PFSK-1 (cell line): ENCODE data around the gene H19. TPM values are rescaled to one million over a fixed set of nuclear protein-coding genes. Genes with fewer than 3 reads are reported as not detected.

Source experiments
- FOXP2 ChIP-seq: optimal IDR thresholded peaks from 2 replicates; pipeline ENCODE3; 2011; ENCODE audit warnings: borderline replicate concordance, control low read depth, inconsistent platforms; ENCODE audit not compliant: insufficient read depth; ENCODE audit errors: extremely low read length, extremely low read depth
- POLR2AphosphoS5 ChIP-seq: IDR thresholded peaks from 2 replicates; pipeline ENCODE4 v1.6.1; 2012; ENCODE audit warnings: low read depth, mild to moderate bottlenecking, control low read depth, low read length, moderate library complexity
- SIN3A ChIP-seq: IDR thresholded peaks from 2 replicates; pipeline ENCODE4 v1.6.1; 2012; ENCODE audit warnings: mild to moderate bottlenecking, low read length, moderate library complexity, borderline replicate concordance; ENCODE audit not compliant: insufficient read depth
- TAF1 ChIP-seq: IDR thresholded peaks from 2 replicates; pipeline ENCODE4 v1.6.1; 2012; ENCODE audit warnings: low read length, control low read depth, borderline replicate concordance; ENCODE audit not compliant: insufficient read depth
- polyA plus RNA-seq: library from polyadenylated mRNA; unstranded; fragments of >200 nt; gene quantifications from one replicate; pipeline ENCODE4 v1.2.1, GENCODE V29; 2012; ENCODE audit warnings: low read depth, missing spikeins; ENCODE audit not compliant: insufficient read length
- TF ChIP-seq, protein P1 (sequence below), 2 experiments: IDR thresholded peaks; 2 replicates each; pipeline versions ENCODE4 v1.6.1 to v1.8.0; 2011 to 2012; ENCODE audit warnings: low read depth in 2 of 2, low read length in 2 of 2, control low read depth in 1 of 2, inconsistent platforms in 1 of 2, mild to moderate bottlenecking in 1 of 2, moderate library complexity in 1 of 2; ENCODE audit not compliant: insufficient read depth in 1 of 2

H19 gene
- 1,864 TPM for polyA plus RNA-seq

DNA sequence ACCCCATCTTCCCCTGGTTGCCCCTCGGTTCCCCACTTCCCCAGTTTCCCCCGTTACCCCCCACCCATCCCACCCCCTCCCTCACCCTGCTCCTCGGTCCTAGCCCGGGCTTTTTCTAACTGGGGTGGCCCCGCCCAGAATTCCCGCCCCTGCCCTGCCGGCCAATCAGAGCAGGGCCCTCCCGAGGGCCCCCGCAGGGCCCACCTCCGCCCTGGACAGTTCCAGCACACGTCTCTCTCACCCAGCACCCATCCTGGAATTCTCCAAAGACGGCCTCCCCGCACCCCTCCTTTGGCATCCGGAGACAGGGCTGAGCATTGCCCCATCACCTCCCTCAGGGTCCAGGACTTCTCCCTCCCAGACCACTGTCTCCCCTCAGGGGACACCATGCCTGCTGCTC lies at the start of gene H19:
H19 (minus strand) TSS at position 88 of the 400 bp plus-strand sequence.
- TF ChIP-seq, protein P1, sequence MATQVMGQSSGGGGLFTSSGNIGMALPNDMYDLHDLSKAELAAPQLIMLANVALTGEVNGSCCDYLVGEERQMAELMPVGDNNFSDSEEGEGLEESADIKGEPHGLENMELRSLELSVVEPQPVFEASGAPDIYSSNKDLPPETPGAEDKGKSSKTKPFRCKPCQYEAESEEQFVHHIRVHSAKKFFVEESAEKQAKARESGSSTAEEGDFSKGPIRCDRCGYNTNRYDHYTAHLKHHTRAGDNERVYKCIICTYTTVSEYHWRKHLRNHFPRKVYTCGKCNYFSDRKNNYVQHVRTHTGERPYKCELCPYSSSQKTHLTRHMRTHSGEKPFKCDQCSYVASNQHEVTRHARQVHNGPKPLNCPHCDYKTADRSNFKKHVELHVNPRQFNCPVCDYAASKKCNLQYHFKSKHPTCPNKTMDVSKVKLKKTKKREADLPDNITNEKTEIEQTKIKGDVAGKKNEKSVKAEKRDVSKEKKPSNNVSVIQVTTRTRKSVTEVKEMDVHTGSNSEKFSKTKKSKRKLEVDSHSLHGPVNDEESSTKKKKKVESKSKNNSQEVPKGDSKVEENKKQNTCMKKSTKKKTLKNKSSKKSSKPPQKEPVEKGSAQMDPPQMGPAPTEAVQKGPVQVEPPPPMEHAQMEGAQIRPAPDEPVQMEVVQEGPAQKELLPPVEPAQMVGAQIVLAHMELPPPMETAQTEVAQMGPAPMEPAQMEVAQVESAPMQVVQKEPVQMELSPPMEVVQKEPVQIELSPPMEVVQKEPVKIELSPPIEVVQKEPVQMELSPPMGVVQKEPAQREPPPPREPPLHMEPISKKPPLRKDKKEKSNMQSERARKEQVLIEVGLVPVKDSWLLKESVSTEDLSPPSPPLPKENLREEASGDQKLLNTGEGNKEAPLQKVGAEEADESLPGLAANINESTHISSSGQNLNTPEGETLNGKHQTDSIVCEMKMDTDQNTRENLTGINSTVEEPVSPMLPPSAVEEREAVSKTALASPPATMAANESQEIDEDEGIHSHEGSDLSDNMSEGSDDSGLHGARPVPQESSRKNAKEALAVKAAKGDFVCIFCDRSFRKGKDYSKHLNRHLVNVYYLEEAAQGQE (IDR thresholded peaks at IDR 0.05; ENCODE audit: insufficient read depth in 1 of 2, low read depth in 2 of 2, low read length in 2 of 2), result no peak
- TF ChIP-seq TAF1 (no peak), FOXP2 (no peak), SIN3A (no peak)

DNA sequence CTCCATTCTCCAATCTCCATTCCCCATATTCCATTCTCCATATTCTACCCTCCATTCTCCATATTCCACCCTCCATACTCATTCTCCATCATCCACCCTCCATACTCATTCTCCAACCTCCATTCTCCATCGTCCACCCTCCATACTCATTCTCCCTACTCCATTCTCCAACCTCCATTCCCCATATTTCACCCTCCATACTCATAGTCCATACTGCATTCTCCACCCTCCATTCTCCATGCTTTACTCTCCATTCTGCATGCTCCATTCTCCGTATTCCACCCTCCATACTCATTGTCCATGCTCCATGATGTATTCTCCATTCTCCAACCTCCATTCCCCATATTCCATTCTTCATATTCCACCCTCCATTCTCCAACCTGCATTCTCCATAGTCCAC lies 44.3 kb upstream of the H19 start:
- TF ChIP-seq, protein P1 (IDR thresholded peaks at IDR 0.05; ENCODE audit: insufficient read depth in 1 of 2, low read depth in 2 of 2, low read length in 2 of 2), result no peak
- TF ChIP-seq FOXP2 (no peak), POLR2AphosphoS5 (no peak)

- TF ChIP-seq FOXP2, result no peak
- no peak for TF ChIP-seq SIN3A
- TF ChIP-seq, protein P1 (IDR thresholded peaks at IDR 0.05; ENCODE audit: insufficient read depth in 1 of 2, low read depth in 2 of 2, low read length in 2 of 2), result no peak
- TF ChIP-seq POLR2AphosphoS5, result no peak
- TF ChIP-seq TAF1, result no peak
These were observed 43.5 kb upstream of the H19 start for GRCh38 chr11:2041153-2041552.

DNA sequence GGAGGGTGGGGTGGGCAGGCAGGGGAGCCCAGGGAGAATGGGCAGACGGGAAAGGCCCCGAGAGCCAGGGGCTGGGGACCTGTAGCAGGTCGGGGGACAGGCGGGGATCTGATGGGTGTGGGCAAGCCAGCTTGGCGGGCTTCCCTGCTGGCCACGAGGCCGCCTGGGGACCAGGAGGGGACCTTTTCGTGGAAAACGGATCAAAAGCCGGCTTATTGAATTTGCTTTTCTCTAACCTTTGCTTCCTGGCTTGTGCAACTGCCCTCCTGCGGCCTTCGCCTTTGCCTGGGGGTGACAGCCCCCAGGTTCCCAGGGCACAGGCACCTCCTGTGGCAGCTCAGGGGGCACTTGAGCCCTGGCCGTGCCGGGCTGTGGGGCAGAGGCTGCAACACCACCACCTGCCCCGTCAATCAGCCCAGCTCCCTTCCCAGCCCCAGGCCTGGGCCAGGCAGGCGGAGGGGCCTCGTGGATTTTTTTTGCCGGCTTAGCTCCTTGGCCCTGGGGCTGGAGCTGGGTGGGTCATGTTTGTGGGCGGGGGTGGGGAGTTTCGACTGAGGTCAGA lies 41.6 kb upstream of the H19 start:
- TF ChIP-seq, protein P1 (IDR thresholded peaks at IDR 0.05; ENCODE audit: insufficient read depth in 1 of 2, low read depth in 2 of 2, low read length in 2 of 2), result no peak
- TF ChIP-seq FOXP2, result no peak

GRCh38 chr11:2036863-2037486 lies 39.3 kb upstream of the H19 start:
- TF ChIP-seq FOXP2, result no peak
- no peak for TF ChIP-seq SIN3A
- no peak for TF ChIP-seq POLR2AphosphoS5
- TF ChIP-seq TAF1, result no peak
- TF ChIP-seq, protein P1 (IDR thresholded peaks at IDR 0.05; ENCODE audit: insufficient read depth in 1 of 2, low read depth in 2 of 2, low read length in 2 of 2), result no peak
